K562 (cell line): ENCODE results near the gene TIPARP.

Source experiments
- CTCF ChIP-seq, 3 experiments: IDR thresholded peaks in 2 of 3; conservative IDR thresholded peaks in 1 of 3; 2 replicates each; pipeline ENCODE4 v1.5.1; 2011 to 2012; ENCODE audit warnings: low read length in 3 of 3, mild to moderate bottlenecking in 3 of 3, control low read depth in 2 of 3, improper control_type of control experiment in 1 of 3, inconsistent platforms in 1 of 3, low read depth in 1 of 3, mixed read lengths in 1 of 3, moderate library complexity in 1 of 3; ENCODE audit not compliant: insufficient read depth in 2 of 3
- IRF9 ChIP-seq: fragments of 450-650 bp; IDR thresholded peaks from 2 replicates; pipeline ENCODE4 v1.6.1; 2016; ENCODE audit warnings: missing biosample characterization, missing genetic modification characterization
- POLR2A ChIP-seq: fragments of 450-650 bp; conservative IDR thresholded peaks from 2 replicates; pipeline ENCODE4 v1.6.1; 2016
- TF ChIP-seq, protein P1 (sequence below), 2 experiments: fragments of 450-650 bp; formaldehyde crosslinking in 1 of 2; IDR thresholded peaks; 2 replicates each; pipeline versions ENCODE4 v1.4.0 to v1.6.1; 2014 to 2020; ENCODE audit warnings: mild to moderate bottlenecking in 2 of 2, borderline replicate concordance in 1 of 2, low read depth in 1 of 2

DNA sequence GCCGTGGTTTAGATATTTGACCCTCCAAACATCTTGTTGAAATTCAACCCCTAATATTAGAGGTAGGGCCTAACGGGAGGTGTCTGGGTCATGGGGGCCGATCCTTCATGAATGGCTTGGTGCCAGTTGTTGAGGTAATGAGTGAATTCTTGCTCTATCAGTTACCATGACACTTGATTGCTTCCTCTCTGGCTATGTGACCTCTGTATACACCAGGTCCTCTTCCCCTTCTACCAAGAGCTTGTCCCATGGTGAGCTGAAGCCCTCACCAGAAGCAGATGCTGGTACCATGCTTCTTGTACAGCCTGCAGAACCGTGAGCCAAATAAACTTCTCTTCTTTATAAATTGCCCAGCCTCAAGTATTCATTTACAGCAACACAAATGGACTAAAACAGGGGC lies 41.8 kb upstream of the TIPARP start:
- TF ChIP-seq, protein P1, sequence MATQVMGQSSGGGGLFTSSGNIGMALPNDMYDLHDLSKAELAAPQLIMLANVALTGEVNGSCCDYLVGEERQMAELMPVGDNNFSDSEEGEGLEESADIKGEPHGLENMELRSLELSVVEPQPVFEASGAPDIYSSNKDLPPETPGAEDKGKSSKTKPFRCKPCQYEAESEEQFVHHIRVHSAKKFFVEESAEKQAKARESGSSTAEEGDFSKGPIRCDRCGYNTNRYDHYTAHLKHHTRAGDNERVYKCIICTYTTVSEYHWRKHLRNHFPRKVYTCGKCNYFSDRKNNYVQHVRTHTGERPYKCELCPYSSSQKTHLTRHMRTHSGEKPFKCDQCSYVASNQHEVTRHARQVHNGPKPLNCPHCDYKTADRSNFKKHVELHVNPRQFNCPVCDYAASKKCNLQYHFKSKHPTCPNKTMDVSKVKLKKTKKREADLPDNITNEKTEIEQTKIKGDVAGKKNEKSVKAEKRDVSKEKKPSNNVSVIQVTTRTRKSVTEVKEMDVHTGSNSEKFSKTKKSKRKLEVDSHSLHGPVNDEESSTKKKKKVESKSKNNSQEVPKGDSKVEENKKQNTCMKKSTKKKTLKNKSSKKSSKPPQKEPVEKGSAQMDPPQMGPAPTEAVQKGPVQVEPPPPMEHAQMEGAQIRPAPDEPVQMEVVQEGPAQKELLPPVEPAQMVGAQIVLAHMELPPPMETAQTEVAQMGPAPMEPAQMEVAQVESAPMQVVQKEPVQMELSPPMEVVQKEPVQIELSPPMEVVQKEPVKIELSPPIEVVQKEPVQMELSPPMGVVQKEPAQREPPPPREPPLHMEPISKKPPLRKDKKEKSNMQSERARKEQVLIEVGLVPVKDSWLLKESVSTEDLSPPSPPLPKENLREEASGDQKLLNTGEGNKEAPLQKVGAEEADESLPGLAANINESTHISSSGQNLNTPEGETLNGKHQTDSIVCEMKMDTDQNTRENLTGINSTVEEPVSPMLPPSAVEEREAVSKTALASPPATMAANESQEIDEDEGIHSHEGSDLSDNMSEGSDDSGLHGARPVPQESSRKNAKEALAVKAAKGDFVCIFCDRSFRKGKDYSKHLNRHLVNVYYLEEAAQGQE (IDR thresholded peaks at IDR 0.05; ENCODE audit: borderline replicate concordance), result no peak
- TF ChIP-seq, protein P1 (CRISPR knock-in tag; IDR thresholded peaks at IDR 0.05; ENCODE audit: low read depth), result no peak
- TF ChIP-seq IRF9 (no peak), CTCF (IDR thresholded peaks at IDR 0.05 in 2 of 3, conservative IDR thresholded peaks at IDR 0.05 in 1 of 3; ENCODE audit: insufficient read depth in 2 of 3, low read depth in 1 of 3, low read length in 3 of 3) (no peak), POLR2A (no peak)
